GM23338 (cell line): ENCODE results near the gene PTPA.

Experiments used
- CTCF ChIP-seq, 2 experiments: fragments of 200-600 bp in 1 of 2; sonication (generic) in 1 of 2; conservative IDR thresholded peaks; 2 replicates each; pipeline versions ENCODE4 v1.5.1 to v1.6.1; 2016 to 2017; ENCODE audit warnings: antibody characterized with exemption in 2 of 2, low read depth in 2 of 2, mild to moderate bottlenecking in 2 of 2, moderate library complexity in 1 of 2
- ETS1 ChIP-seq: IDR thresholded peaks from 2 replicates; pipeline ENCODE4 v1.6.1; 2016; ENCODE audit warnings: antibody characterized with exemption
- EZH2 ChIP-seq: fragments of 200-600 bp; sonication (generic); IDR thresholded peaks from one replicate; pipeline ENCODE4 v1.8.0; 2017; ENCODE audit warnings: antibody characterized with exemption, mild to moderate bottlenecking, low read depth; ENCODE audit not compliant: unreplicated experiment
- EZH2phosphoT487 ChIP-seq: fragments of 200-600 bp; sonication (generic); IDR thresholded peaks from one replicate; pipeline ENCODE4 v1.8.1; 2018; ENCODE audit warnings: antibody characterized with exemption; ENCODE audit not compliant: unreplicated experiment
- POLR2AphosphoS5 ChIP-seq: IDR thresholded peaks from 2 replicates; pipeline ENCODE4 v1.6.1; 2016; ENCODE audit warnings: antibody characterized with exemption, low read depth
- REST ChIP-seq: IDR thresholded peaks from one replicate; pipeline ENCODE4 v1.6.1; 2018; ENCODE audit warnings: antibody characterized with exemption; ENCODE audit not compliant: unreplicated experiment
- STAT1 ChIP-seq: IDR thresholded peaks from one replicate; pipeline ENCODE4 v1.6.1; 2016; ENCODE audit warnings: antibody characterized with exemption; ENCODE audit not compliant: unreplicated experiment
- ZNF331 ChIP-seq: fragments of 250-450 bp; sonication (Bioruptor Pico); IDR thresholded peaks from 2 replicates; pipeline ENCODE4 v1.5.0; 2020; ENCODE audit warnings: low read depth, mild to moderate bottlenecking, moderate library complexity

- TF ChIP-seq EZH2 (no peak), CTCF (conservative IDR thresholded peaks at IDR 0.05; ENCODE audit: low read depth in 2 of 2) (no peak), POLR2AphosphoS5 (no peak), STAT1 (no peak), EZH2phosphoT487 (no peak), REST (no peak), ETS1 (no peak), ZNF331 (no peak)
Observed at GRCh38 chr9:129191234-129191633, 80.0 kb downstream of the PTPA start.
